ENCODE data around the gene GAL. TPM values are rescaled to one million over a fixed set of nuclear protein-coding genes. Genes with fewer than 3 reads are reported as not detected.

GAL gene
- total RNA-seq, 1 donor from 2014 or later: 0.38 TPM

- H3K9me3 Mint-ChIP-seq: peaks cover 10% of the 10 kb centered on the region
- no peak overlapping the region for H3K4me3 Mint-ChIP-seq
- DNase-seq (ENCODE audit: low spot score in 2 of 2, unreplicated experiment in 2 of 2): no peak
- H3K4me1 Mint-ChIP-seq: peaks cover 4% of the 10 kb centered on the region
- peaks cover 27% of the 10 kb centered on the region for H3K27me3 Mint-ChIP-seq (ENCODE audit: low read depth)
- no peak overlapping the region for H3K27ac Mint-ChIP-seq
- no peaks in the 10 kb centered on the region for H3K36me3 Mint-ChIP-seq
- TF ChIP-seq, protein P1, sequence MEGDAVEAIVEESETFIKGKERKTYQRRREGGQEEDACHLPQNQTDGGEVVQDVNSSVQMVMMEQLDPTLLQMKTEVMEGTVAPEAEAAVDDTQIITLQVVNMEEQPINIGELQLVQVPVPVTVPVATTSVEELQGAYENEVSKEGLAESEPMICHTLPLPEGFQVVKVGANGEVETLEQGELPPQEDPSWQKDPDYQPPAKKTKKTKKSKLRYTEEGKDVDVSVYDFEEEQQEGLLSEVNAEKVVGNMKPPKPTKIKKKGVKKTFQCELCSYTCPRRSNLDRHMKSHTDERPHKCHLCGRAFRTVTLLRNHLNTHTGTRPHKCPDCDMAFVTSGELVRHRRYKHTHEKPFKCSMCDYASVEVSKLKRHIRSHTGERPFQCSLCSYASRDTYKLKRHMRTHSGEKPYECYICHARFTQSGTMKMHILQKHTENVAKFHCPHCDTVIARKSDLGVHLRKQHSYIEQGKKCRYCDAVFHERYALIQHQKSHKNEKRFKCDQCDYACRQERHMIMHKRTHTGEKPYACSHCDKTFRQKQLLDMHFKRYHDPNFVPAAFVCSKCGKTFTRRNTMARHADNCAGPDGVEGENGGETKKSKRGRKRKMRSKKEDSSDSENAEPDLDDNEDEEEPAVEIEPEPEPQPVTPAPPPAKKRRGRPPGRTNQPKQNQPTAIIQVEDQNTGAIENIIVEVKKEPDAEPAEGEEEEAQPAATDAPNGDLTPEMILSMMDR (IDR thresholded peaks at IDR 0.05; ENCODE audit: unreplicated experiment): no peak
These were observed 10.3 kb downstream of the GAL start for GRCh38 chr11:68694431-68695297.

GRCh38 chr11:68695531-68695930 is 11.2 kb downstream of the GAL start:
- DNase-seq (ENCODE audit: low spot score in 2 of 2, unreplicated experiment in 2 of 2): no peak
- Mint-ChIP-seq H3K4me1 (peaks cover 2% of the 10 kb centered on the region), H3K4me3 (no peak overlapping the region), H3K36me3 (no peaks in the 10 kb centered on the region), H3K9me3 (peaks cover 10% of the 10 kb centered on the region), H3K27me3 (ENCODE audit: low read depth) (peaks cover 19% of the 10 kb centered on the region), H3K27ac (no peak overlapping the region)
- TF ChIP-seq, protein P1 (IDR thresholded peaks at IDR 0.05; ENCODE audit: unreplicated experiment): no peak

DNA sequence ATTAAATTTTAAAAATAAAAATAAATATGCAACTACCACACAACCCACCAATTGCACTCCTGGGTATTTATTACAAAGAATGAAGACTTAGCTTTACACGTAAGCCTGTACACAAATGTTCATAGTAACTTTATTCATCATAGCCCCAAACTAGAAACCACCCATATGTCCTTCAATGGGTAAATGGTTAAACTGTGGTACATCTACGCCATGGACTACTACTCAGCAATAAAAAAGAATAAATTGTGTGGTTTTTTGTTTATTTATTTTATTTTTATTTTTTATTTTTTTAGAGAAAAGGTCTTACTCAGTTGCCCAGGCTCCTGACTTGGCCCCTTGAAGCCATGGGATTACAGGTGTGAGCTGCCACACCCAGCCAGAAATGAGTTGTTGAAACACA is 14.6 kb downstream of the GAL start:
- peaks cover 18% of the 10 kb centered on the region for H3K9me3 Mint-ChIP-seq
- H3K27me3 Mint-ChIP-seq (ENCODE audit: low read depth): peaks cover 25% of the 10 kb centered on the region
- H3K36me3 Mint-ChIP-seq: no peaks in the 10 kb centered on the region
- no peak for DNase-seq (ENCODE audit: low spot score in 2 of 2, unreplicated experiment in 2 of 2)
- no peak overlapping the region for H3K4me3 Mint-ChIP-seq
- TF ChIP-seq, protein P1 (IDR thresholded peaks at IDR 0.05; ENCODE audit: unreplicated experiment): no peak
- no peak overlapping the region for H3K27ac Mint-ChIP-seq
- no peaks in the 10 kb centered on the region for H3K4me1 Mint-ChIP-seq

DNA sequence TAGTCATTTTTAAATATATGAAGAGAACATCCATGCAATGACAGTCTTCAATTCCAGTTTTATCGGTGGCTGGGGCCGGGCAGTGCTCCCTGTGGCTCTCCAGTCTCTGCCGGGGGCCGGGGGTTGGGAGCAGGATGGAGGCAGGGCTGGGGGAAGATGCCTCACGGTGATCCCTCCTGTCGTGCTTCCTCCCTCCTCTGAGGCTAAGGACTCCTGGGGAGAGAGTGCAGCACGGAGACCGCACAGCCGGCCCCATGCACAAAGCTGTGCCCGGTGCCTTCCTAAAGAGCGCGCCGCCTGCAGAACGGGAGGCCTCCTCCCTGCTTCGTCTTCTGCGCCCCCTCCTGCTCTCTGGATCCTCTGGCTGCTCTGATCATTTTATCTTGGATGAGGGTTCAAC is 20.5 kb downstream of the GAL start:
- peaks cover 25% of the 10 kb centered on the region for H3K27me3 Mint-ChIP-seq (ENCODE audit: low read depth)
- TF ChIP-seq, protein P1 (IDR thresholded peaks at IDR 0.05; ENCODE audit: unreplicated experiment): no peak
- no peak overlapping the region for H3K27ac Mint-ChIP-seq
- H3K4me3 Mint-ChIP-seq: peak overlapping the region; percentile 24
- H3K36me3 Mint-ChIP-seq: no peaks in the 10 kb centered on the region
- peaks cover 8% of the 10 kb centered on the region for H3K9me3 Mint-ChIP-seq
- no peak for DNase-seq (ENCODE audit: low spot score in 2 of 2, unreplicated experiment in 2 of 2)
- peaks cover 11% of the 10 kb centered on the region for H3K4me1 Mint-ChIP-seq

- TF ChIP-seq, protein P1 (IDR thresholded peaks at IDR 0.05; ENCODE audit: unreplicated experiment): no peak
- Mint-ChIP-seq H3K27ac (no peak overlapping the region), H3K27me3 (ENCODE audit: low read depth) (peaks cover 19% of the 10 kb centered on the region), H3K36me3 (no peaks in the 10 kb centered on the region), H3K4me1 (peaks cover 13% of the 10 kb centered on the region), H3K9me3 (no peaks in the 10 kb centered on the region), H3K4me3 (no peak overlapping the region)
- no peak for DNase-seq (ENCODE audit: low spot score in 2 of 2, unreplicated experiment in 2 of 2)
These were observed 23.2 kb downstream of the GAL start for GRCh38 chr11:68707527-68707926.

Data from mesothelial cell of epicardium (in vitro differentiated cells).